Choroid plexus epithelial cell (primary cell): ENCODE results near the gene SLTM.
"Not testable (repeated sequence)": the region's sequence is repeated elsewhere in the genome, so short reads cannot be mapped to it uniquely, and the experiment has no call there.

Source experiments
- DNase-seq: peaks from one replicate; pipeline ENCODE4 v3.0.0-alpha.2; 2010; ENCODE audit warnings: low read depth
- H3K4me3 ChIP-seq: 2 replicates; pipeline ENCODE4 v1.5.1; 2011; ENCODE audit warnings: low read depth, mild to moderate bottlenecking, control low read depth, low read length, moderate library complexity
- TF ChIP-seq, protein P1 (sequence below): conservative IDR thresholded peaks from 2 replicates; pipeline ENCODE4 v1.5.1; 2011; ENCODE audit warnings: low read depth, mild to moderate bottlenecking, control low read depth, inconsistent platforms, low read length, moderate library complexity

Gene SLTM

GRCh38 chr15:58951388-58952007, 18.0 kb upstream of the SLTM start:
- DNase-seq = peak; percentile 69
- H3K4me3 ChIP-seq = no peak overlapping the region
- TF ChIP-seq, protein P1, sequence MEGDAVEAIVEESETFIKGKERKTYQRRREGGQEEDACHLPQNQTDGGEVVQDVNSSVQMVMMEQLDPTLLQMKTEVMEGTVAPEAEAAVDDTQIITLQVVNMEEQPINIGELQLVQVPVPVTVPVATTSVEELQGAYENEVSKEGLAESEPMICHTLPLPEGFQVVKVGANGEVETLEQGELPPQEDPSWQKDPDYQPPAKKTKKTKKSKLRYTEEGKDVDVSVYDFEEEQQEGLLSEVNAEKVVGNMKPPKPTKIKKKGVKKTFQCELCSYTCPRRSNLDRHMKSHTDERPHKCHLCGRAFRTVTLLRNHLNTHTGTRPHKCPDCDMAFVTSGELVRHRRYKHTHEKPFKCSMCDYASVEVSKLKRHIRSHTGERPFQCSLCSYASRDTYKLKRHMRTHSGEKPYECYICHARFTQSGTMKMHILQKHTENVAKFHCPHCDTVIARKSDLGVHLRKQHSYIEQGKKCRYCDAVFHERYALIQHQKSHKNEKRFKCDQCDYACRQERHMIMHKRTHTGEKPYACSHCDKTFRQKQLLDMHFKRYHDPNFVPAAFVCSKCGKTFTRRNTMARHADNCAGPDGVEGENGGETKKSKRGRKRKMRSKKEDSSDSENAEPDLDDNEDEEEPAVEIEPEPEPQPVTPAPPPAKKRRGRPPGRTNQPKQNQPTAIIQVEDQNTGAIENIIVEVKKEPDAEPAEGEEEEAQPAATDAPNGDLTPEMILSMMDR = no peak

GRCh38 chr15:58947179-58947578, 13.7 kb upstream of the SLTM start:
- TF ChIP-seq, protein P1 = no peak
- no peak overlapping the region for H3K4me3 ChIP-seq
- DNase-seq = no peak

DNA sequence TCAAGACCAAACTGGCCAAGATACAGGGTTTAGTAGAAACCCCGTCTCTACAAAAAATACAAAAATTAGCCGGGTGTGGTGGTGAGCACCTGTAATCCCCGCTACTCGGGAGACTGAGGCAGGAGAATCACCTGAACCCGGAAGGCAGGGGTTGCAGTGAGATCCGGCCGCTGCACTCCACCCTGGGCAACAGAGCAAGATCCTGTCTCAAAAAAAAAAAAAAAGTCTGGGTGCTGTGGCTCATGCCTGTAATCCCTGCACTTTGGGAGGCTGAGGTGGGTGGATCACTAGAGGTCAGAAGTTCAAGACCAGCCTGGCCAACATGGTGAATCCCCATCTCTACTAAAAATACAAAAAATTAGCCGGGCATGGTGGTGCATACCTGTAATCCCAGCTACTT, 1.5 kb upstream of the SLTM start:
- not testable (repeated sequence) for DNase-seq, H3K4me3 ChIP-seq

DNA sequence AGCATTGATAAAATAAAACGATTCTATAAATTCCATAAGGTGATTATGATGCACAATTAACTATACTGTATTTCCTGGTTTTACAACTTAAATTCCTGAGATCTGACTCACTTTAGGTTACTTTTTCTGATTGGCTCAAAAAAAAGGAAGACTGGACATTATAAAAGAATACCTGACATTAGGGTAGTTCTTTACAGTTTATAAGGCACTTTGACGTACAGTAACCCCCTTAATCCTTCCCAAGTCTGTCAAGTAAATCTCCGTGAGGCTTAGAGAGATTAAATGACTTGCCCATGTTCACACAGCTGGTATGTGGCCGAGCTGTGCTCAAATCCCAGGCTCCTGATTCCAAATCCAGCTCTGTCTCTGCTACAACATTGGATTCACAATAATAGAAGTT, 1.0 kb upstream of the SLTM start:
- TF ChIP-seq, protein P1 = no peak
- DNase-seq = peak; percentile 19
- H3K4me3 ChIP-seq = no peak overlapping the region

DNA sequence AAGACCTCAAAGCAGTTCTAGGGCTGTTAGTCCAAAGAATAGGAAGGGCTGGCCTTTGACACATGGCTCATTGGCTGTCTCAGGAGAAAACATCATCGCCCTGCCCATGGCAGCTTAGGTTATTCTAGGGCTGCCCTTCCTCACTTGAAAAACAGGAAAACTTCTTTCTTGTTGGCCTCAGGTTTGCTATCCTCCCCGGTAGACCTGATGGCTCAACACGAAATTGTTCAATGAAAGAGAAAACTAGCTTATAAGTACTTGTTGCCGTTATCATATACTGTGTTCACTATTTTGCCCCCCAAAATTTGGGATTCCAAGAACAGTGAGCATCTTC, 602 bp upstream of the SLTM start:
- peak overlapping the region; percentile 94 for H3K4me3 ChIP-seq
- TF ChIP-seq, protein P1 = no peak
- no peak for DNase-seq

- peak; percentile 35 for DNase-seq
- TF ChIP-seq, protein P1 = no peak
These were observed 684 bp downstream of the SLTM start for GRCh38 chr15:58932710-58933280.

DNA sequence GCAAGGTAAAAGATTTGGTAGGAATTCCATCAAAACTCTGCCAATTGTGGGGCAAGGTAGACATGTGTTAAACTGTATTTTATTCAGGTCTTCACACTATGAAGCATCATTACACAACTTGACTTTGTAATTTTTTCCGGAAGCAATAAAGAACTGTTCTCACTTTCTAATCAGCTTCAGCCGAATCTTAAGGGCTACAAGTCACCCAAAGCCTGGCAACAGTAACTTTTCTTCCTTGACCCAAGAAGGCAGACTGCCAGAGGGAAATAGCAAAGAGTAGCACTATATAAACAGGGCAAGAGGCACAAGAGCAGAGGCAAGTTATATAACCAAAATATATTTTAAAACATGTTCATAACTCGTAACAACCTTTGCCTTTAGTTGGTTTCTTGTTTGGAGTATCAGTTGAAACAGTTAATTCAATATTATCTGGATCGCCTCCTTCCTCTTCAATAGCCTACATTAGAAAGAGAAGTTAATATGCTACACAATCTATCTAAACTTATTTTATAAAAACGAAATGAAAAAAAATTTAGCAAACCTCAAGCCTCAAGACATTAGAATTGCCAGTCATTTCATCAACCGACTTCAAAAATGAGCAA, 1.4 kb downstream of the SLTM start:
- peak overlapping the region; percentile 94 for H3K4me3 ChIP-seq
- DNase-seq = peak; percentile 60
- TF ChIP-seq, protein P1 = no peak

More at GRCh38 chr15:58932710-58933280, 684 bp downstream of the SLTM start:
- H3K4me3 ChIP-seq = peak overlapping the region; percentile 94
